Ovary (tissue), 9 donors: ENCODE results near the gene FAM3A. TPM values are rescaled to one million over a fixed set of nuclear protein-coding genes. Genes with fewer than 3 reads are reported as not detected.

Experiments used
- DNase-seq, 5 donors: peaks; one replicate each; pipeline ENCODE4 v3.0.0-alpha.2; 2019 to 2020
- H3K27ac ChIP-seq, 2 donors: fragments of 200-600 bp; one replicate each; pipeline versions ENCODE4 v1.5.1 to v1.8.0; 2019 to 2022
- H3K27me3 ChIP-seq: fragments of 200-600 bp; one replicate; pipeline ENCODE4 v1.8.0; 2022
- H3K36me3 ChIP-seq: fragments of 200-600 bp; sonication (generic); one replicate; pipeline ENCODE4 v1.5.1; 2019
- H3K4me1 ChIP-seq: one replicate; pipeline ENCODE4 v1.8.1; 2013; ENCODE audit warnings: mild to moderate bottlenecking, moderate library complexity; ENCODE audit not compliant: insufficient read depth
- H3K4me3 ChIP-seq: fragments of 200-600 bp; sonication (generic); one replicate; pipeline ENCODE4 v1.5.1; 2017
- H3K9me3 ChIP-seq, 2 donors: fragments of 200-600 bp in 1 of 2; sonication (generic) in 1 of 2; one replicate each; pipeline versions ENCODE4 v1.5.1 to v1.8.1; 2013 to 2019; ENCODE audit warnings: mild to moderate bottlenecking in 1 of 2, moderate library complexity in 1 of 2
- CTCF ChIP-seq, 3 donors: fragments of 450-650 bp in 2 of 3; fragments of 200-600 bp in 1 of 3; IDR thresholded peaks; one replicate each; pipeline versions ENCODE4 v1.5.1 to v1.8.0; 2016 to 2022; ENCODE audit warnings: antibody characterized with exemption in 3 of 3, mild to moderate bottlenecking in 1 of 3
- EP300 ChIP-seq: sonication (generic); formaldehyde crosslinking; IDR thresholded peaks from one replicate; pipeline ENCODE4 v1.6.1; 2017; ENCODE audit warnings: antibody characterized with exemption
- POLR2A ChIP-seq: fragments of 450-650 bp; IDR thresholded peaks from one replicate; pipeline ENCODE4 v1.6.1; 2017; ENCODE audit warnings: antibody characterized with exemption, mild to moderate bottlenecking, moderate library complexity
- WGBS, 3 donors: extraction: QIAGEN DNeasy Blood & Tissue Kit in 1 of 3; methylation state at CpG; one replicate each; pipeline versions ENCODE4 v1.1.5 to v1.1.7; 2013 to 2017; 5-methylcytosine and 5-hydroxymethylcytosine counted together
- intact Hi-C, 4 donors: fragments of 100-400 bp; cut with DNase I; formaldehyde crosslinking; loops; one replicate each; pipeline versions ENCODE4 v1.11.0 to v1.15.1; 2022 to 2023
- polyA plus RNA-seq, 2 donors: library from polyadenylated mRNA; stranded (reverse); fragments of 200-250 nt in 1 of 2; fragments of 350-450 nt in 1 of 2; fragmentation: Illumina TruSeq in 1 of 2; extraction: RNeasy Lipid Tissue Mini Kit (QIAGEN cat#74804) in 1 of 2; gene quantifications; one replicate each; pipeline ENCODE4 v1.2.3, GENCODE V29; 2013 to 2014
- small RNA-seq: library from RNA; depleted of rRNA; stranded (forward); fragments of <200 nt; gene quantifications from one replicate; pipeline ENCODE3, GENCODE V24; 2016
- total RNA-seq, 7 donors: library from RNA; depleted of rRNA in 2 of 7; stranded (reverse); fragments of >200 nt in 2 of 7; fragmentation: NEBNext Ultra II Directional in 3 of 7; extraction: Animal tissue kit (Norgen Biotek cat#: 25700) in 3 of 7; gene quantifications; one replicate each; pipeline versions ENCODE4 v1.1.0 to v1.2.4, GENCODE V29; 2016 to 2023
- donor health status: DM: no; HTN: no; CAD: no; lungs with moderate emphysema.
- donor health status: DM: no; HTN: no; CAD: no.
- donor health status: Bipolar disorder and iron deficiency.
- donor health status: DM: yes; HTN: yes; CAD: no.
- donor health status: DM: no; HTN: no; CAD: no.
- donor health status: DM: yes; HTN: yes; CAD: no.

FAM3A gene
- total and polyA plus RNA-seq, 9 donors: 3.6 to 81.6 (median 62.9) TPM

GRCh38 chrX:154458954-154459778 is 56.9 kb downstream of the FAM3A start:
- peak overlapping the region; percentile 50 for H3K4me3 ChIP-seq
- no peaks in the 10 kb centered on the region for H3K4me1 ChIP-seq
- 44 to 59% (median 56%) methylated on average over 15 of the region's 15 CpGs for WGBS, 3 donors
- H3K9me3 ChIP-seq: no peaks in the 10 kb centered on the region
- intact Hi-C loops: no loop called here
- no peaks in the 10 kb centered on the region for H3K36me3 ChIP-seq
- peak overlapping the region in 1 of 2 donors; percentile 12 for H3K27ac ChIP-seq
- TF ChIP-seq POLR2A (no peak), EP300 (no peak), CTCF (IDR thresholded peaks at IDR 0.05) (no peak)
- no peaks in the 10 kb centered on the region for H3K27me3 ChIP-seq
- no peak for DNase-seq

GRCh38 chrX:154458116-154458953 is 57.7 kb downstream of the FAM3A start, which contains the start of gene PLXNA3:
TSS of gene PLXNA3 (plus strand) at chrX:154458281. CDS start at chrX:154460184, 1,903 bp downstream.
- DNase-seq: peak in 4 of 5 donors; percentile 55 to 76 (median 66)
- 21 to 43% (median 34%) methylated on average over 12 to 88 of the region's 88 CpGs for WGBS, 3 donors
- intact Hi-C loops: no loop called here
- no peaks in the 10 kb centered on the region for H3K36me3 ChIP-seq
- H3K27me3 ChIP-seq: no peaks in the 10 kb centered on the region
- H3K4me3 ChIP-seq: peak within 1 kb of the TSS; percentile 50
- no peaks in the 10 kb centered on the region for H3K9me3 ChIP-seq
- peak within 1 kb of the TSS; percentile 51 to 73 for H3K27ac ChIP-seq
- TF ChIP-seq POLR2A (peak; percentile 40), CTCF (IDR thresholded peaks at IDR 0.05) (no peak), EP300 (no peak)
- H3K4me1 ChIP-seq: no peaks in the 10 kb centered on the region

GRCh38 chrX:154457491-154458115 is 58.4 kb downstream of the FAM3A start:
- Histone ChIP-seq H3K4me1 (no peaks in the 10 kb centered on the region), H3K9me3 (no peaks in the 10 kb centered on the region), H3K36me3 (no peaks in the 10 kb centered on the region), H3K27ac (peak overlapping the region; percentile 51 to 73), H3K27me3 (no peaks in the 10 kb centered on the region), H3K4me3 (peak overlapping the region; percentile 50)
- DNase-seq: peak in 3 of 5 donors; percentile 45 to 72 (median 56)
- 31 to 40% (median 35%) methylated on average over 38 to 65 of the region's 65 CpGs for WGBS, 3 donors
- intact Hi-C loops: no loop called here
- TF ChIP-seq EP300 (no peak), POLR2A (no peak), CTCF (IDR thresholded peaks at IDR 0.05) (no peak)

Small RNA genes within 50 kb of the gene (small RNA-seq; reads per million reads assigned to genes)
- gene RN7SL697P: not detected

Other genes with a start within 250 kb of the FAM3A start
- gene TEX28, start 221.1 kb downstream of the FAM3A start, total RNA-seq: not detected
- not detected for gene TEX28, start 221.1 kb downstream of the FAM3A start, polyA plus RNA-seq
- under 1 TPM in 4 of 7 donors, not detected in 3; 0.12 to 0.36 (median 0.23) TPM for gene TKTL1, start 220.4 kb downstream of the FAM3A start, total RNA-seq
- gene TKTL1, start 220.4 kb downstream of the FAM3A start, polyA plus RNA-seq: under 1 TPM; 0.38 to 0.91 TPM
- gene FLNA, start 141.6 kb downstream of the FAM3A start, total RNA-seq: 1,000 to 10,000 TPM in 4 of 7 donors, 100 to 1,000 TPM in 3; 327 to 2,249 (median 1,321) TPM
- 100 to 1,000 TPM; 378 to 647 TPM for gene FLNA, start 141.6 kb downstream of the FAM3A start, polyA plus RNA-seq
- gene EMD, start 136.9 kb downstream of the FAM3A start, total RNA-seq: 100 to 1,000 TPM in 5 of 7 donors, 10 to 100 TPM in 2; 40.5 to 158 (median 107) TPM
- 100 to 1,000 TPM in 1 of 2 donors, 10 to 100 TPM in 1; 55.1 to 146 TPM for gene EMD, start 136.9 kb downstream of the FAM3A start, polyA plus RNA-seq
- over 10,000 TPM in 1 of 7 donors, 1,000 to 10,000 TPM in 6; 6,380 to 12,508 (median 7,126) TPM for gene RPL10, start 117.9 kb downstream of the FAM3A start, total RNA-seq
- gene RPL10, start 117.9 kb downstream of the FAM3A start, polyA plus RNA-seq: over 10,000 TPM in 1 of 2 donors, 1,000 to 10,000 TPM in 1; 4,233 to 12,949 TPM
- 10 to 100 TPM; 11.9 to 21.4 (median 18.1) TPM for gene DNASE1L1, start 107.0 kb downstream of the FAM3A start, total RNA-seq
- 10 to 100 TPM; 13.0 to 16.1 TPM for gene DNASE1L1, start 107.0 kb downstream of the FAM3A start, polyA plus RNA-seq
- gene TAFAZZIN, start 104.7 kb downstream of the FAM3A start, total RNA-seq: 10 to 100 TPM; 31.3 to 62.1 (median 37.9) TPM
- 10 to 100 TPM in 1 of 2 donors, 1 to 10 TPM in 1; 7.9 to 33.1 TPM for gene TAFAZZIN, start 104.7 kb downstream of the FAM3A start, polyA plus RNA-seq
- gene ATP6AP1, start 87.6 kb downstream of the FAM3A start, total RNA-seq: 10 to 100 TPM; 29.6 to 75.9 (median 58.1) TPM
- gene ATP6AP1, start 87.6 kb downstream of the FAM3A start, polyA plus RNA-seq: 10 to 100 TPM; 75.2 to 77.8 TPM
- 100 to 1,000 TPM in 5 of 7 donors, 10 to 100 TPM in 2; 72.8 to 188 (median 139) TPM for gene GDI1, start 79.1 kb downstream of the FAM3A start, total RNA-seq
- 100 to 1,000 TPM; 113 to 116 TPM for gene GDI1, start 79.1 kb downstream of the FAM3A start, polyA plus RNA-seq
- gene FAM50A, start 72.1 kb downstream of the FAM3A start, total RNA-seq: 10 to 100 TPM; 21.3 to 48.9 (median 34.3) TPM
- 10 to 100 TPM; 41.4 to 42.8 TPM for gene FAM50A, start 72.1 kb downstream of the FAM3A start, polyA plus RNA-seq
- 100 to 1,000 TPM in 1 of 7 donors, 10 to 100 TPM in 5, 1 to 10 TPM in 1; 9.5 to 118 (median 50.9) TPM for gene PLXNA3, start 58.0 kb downstream of the FAM3A start, total RNA-seq
- gene PLXNA3, start 58.0 kb downstream of the FAM3A start, polyA plus RNA-seq: 10 to 100 TPM; 11.0 to 17.0 TPM
- 10 to 100 TPM; 19.4 to 39.3 (median 23.2) TPM for gene LAGE3, start 37.0 kb downstream of the FAM3A start, total RNA-seq
- gene LAGE3, start 37.0 kb downstream of the FAM3A start, polyA plus RNA-seq: 10 to 100 TPM in 1 of 2 donors, 1 to 10 TPM in 1; 2.7 to 19.5 TPM
- 10 to 100 TPM; 17.2 to 35.5 (median 29.3) TPM for gene UBL4A, start 29.6 kb downstream of the FAM3A start, total RNA-seq
- 10 to 100 TPM; 14.6 to 21.6 TPM for gene UBL4A, start 29.6 kb downstream of the FAM3A start, polyA plus RNA-seq
- 10 to 100 TPM; 19.6 to 49.8 (median 42.3) TPM for gene SLC10A3, start 25.6 kb downstream of the FAM3A start, total RNA-seq
- 10 to 100 TPM in 1 of 2 donors, 1 to 10 TPM in 1; 5.5 to 35.1 TPM for gene SLC10A3, start 25.6 kb downstream of the FAM3A start, polyA plus RNA-seq
- gene G6PD, start 30.6 kb upstream of the FAM3A start, total RNA-seq: 100 to 1,000 TPM in 1 of 7 donors, 10 to 100 TPM in 6; 18.0 to 115 (median 57.5) TPM
- 10 to 100 TPM; 19.0 to 26.3 TPM for gene G6PD, start 30.6 kb upstream of the FAM3A start, polyA plus RNA-seq
- 10 to 100 TPM in 6 of 7 donors, 1 to 10 TPM in 1; 8.0 to 28.6 (median 22.9) TPM for gene IKBKG, start 31.4 kb upstream of the FAM3A start, total RNA-seq
- 10 to 100 TPM in 1 of 2 donors, 1 to 10 TPM in 1; 1.5 to 16.1 TPM for gene IKBKG, start 31.4 kb upstream of the FAM3A start, polyA plus RNA-seq
- under 1 TPM in 1 of 7 donors, not detected in 6; 0.35 TPM for gene CTAG1A, start 68.9 kb upstream of the FAM3A start, total RNA-seq
- gene CTAG1A, start 68.9 kb upstream of the FAM3A start, polyA plus RNA-seq: under 1 TPM in 1 of 2 donors, not detected in 1; 0.12 TPM
- gene CTAG1B, start 103.0 kb upstream of the FAM3A start, total RNA-seq: not detected
- gene CTAG1B, start 103.0 kb upstream of the FAM3A start, polyA plus RNA-seq: under 1 TPM in 1 of 2 donors, not detected in 1; 0.15 TPM
- gene CTAG2, start 137.3 kb upstream of the FAM3A start, total RNA-seq: 1 to 10 TPM in 1 of 7 donors, not detected in 6; 4.2 TPM
- gene CTAG2, start 137.3 kb upstream of the FAM3A start, polyA plus RNA-seq: 1 to 10 TPM; 1.0 to 6.8 TPM
- gene GAB3, start 234.8 kb upstream of the FAM3A start, total RNA-seq: 1 to 10 TPM in 5 of 7 donors, under 1 TPM in 2; 0.68 to 2.7 (median 1.1) TPM
- gene GAB3, start 234.8 kb upstream of the FAM3A start, polyA plus RNA-seq: 1 to 10 TPM in 1 of 2 donors, under 1 TPM in 1; 0.96 to 4.0 TPM
- 10 to 100 TPM; 17.0 to 51.8 (median 34.4) TPM for gene DKC1, start 246.6 kb upstream of the FAM3A start, total RNA-seq
- 10 to 100 TPM; 25.9 to 60.6 TPM for gene DKC1, start 246.6 kb upstream of the FAM3A start, polyA plus RNA-seq